DMS 273 (cell line): ENCODE results near the gene KRT12.
A peak's percentile ranks its signal among the peaks of the same experiment; 100 is the strongest.
"Not testable (repeated sequence)": the region's sequence is repeated elsewhere in the genome, so short reads cannot be mapped to it uniquely, and the experiment has no call there.

Experiments
- DNase-seq: peaks from one replicate; lab custom pipeline; 2025; ENCODE audit not compliant: unreplicated experiment; lab: John Stamatoyannopoulos, UW

The KRT12 gene

GRCh38 chr17:40818733-40819527 is 48.1 kb downstream of the KRT12 start:
- DNase-seq, result peak; percentile 91

- no peak for DNase-seq
Observed at GRCh38 chr17:40818343-40818732, 48.7 kb downstream of the KRT12 start.

GRCh38 chr17:40817103-40817682 is 49.8 kb downstream of the KRT12 start:
- DNase-seq, result no peak

- DNase-seq, result no peak
Observed at GRCh38 chr17:40816569-40816968, 50.5 kb downstream of the KRT12 start.

GRCh38 chr17:40815381-40815780 is 51.6 kb downstream of the KRT12 start:
- DNase-seq, result no peak

GRCh38 chr17:40814657-40815056 is 52.4 kb downstream of the KRT12 start:
- not testable (repeated sequence) for DNase-seq

GRCh38 chr17:40813804-40814203 is 53.2 kb downstream of the KRT12 start:
- no peak for DNase-seq

GRCh38 chr17:40812639-40813038 is 54.4 kb downstream of the KRT12 start:
- DNase-seq, result no peak
